ENCODE data around the gene UBE2B.
"Not testable (repeated sequence)": the region's sequence is repeated elsewhere in the genome, so short reads cannot be mapped to it uniquely, and the experiment has no call there.

UBE2B gene

DNA sequence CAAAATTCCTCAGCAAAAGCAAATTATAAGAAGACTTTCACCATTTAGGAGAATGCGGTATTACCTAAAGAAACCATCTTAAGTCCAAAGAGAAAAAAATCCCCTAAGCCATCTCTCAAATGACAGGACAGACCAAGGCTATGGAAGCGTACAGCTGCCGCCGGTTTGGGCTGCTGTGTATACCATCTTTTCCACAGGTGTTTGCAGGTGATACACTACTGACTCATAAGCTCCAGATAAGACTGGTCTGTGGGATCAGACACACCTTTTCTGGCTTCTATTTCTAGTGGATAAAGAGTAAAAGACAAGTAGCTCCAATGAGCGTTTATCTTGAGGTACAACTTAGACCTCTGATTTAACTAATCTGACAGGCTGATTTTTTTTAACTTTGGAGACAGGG, 32.6 kb downstream of the UBE2B start:
- no peak for DNase-seq

DNA sequence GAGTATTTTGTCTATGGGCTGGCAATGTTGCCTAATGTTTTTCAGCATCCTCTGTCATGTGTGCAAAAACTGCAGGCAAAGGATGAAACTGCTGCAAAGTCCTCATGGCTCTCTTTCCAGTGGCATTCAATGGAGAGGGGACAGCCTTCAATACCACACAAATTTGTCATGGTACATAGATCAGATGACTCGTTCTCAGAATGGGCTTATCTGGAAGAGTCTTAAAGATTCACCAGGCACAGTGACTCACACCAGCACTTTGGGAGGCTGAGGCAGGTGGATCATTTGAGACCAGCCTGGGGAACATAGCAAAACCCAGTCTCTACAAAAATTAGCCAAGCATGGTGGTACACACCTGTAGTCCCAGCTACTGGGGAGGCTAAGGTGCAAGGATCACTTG, 35.0 kb downstream of the UBE2B start:
- DNase-seq = no peak

DNA sequence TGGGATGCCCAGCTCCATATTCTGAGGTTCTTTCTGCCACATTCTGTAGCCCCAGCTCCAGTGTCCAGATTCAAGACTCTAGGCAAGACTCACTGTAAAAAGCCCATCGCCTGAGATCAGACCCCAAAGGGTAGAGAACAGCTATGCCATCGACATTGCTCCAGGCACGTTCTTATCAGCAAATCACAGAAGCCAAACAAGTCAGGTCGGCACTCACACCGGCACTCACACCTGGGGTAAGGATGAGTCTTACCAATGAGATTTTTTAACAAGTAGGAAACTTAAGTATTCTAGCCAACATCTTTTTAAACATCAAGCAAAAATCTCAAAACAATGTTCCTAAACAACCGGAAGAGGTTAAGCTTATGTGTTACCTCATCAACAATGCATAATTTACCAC, 38.0 kb downstream of the UBE2B start:
- DNase-seq = no peak

DNA sequence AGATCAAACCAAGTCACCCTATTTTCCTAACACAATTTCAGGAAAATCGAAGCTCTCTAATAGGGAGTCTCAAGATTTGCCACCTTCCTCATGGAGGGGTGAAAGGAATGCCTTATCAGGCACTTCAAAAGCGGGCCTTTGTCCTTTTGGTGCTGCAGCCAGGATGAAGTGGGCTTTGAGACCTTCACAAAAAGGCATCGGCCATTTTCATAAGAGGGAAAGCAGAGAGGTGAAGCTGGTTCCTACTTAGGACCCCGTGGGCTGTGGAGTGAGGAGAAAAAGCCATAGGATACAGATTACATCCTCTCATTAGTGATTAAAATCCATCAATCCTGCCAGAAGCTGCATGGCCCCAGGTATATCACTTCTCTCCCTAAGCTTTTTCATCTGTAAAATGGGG, 39.5 kb downstream of the UBE2B start:
- no peak for DNase-seq

DNA sequence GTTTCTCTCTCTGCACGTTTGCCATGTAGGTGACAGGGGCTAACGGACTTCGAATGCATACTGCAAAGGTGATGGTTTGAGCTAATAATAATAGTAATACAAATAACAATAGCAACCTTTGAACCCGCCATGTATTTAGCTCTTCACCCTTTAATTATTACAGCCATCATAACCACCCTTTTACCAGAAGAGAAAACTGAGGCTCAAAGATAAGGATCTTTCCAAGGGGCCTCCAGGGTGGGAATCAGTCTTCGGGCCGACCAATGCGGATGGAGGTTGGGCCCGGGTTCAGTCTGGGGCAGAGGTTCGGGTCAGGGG, 39.8 kb downstream of the UBE2B start:
- DNase-seq = no peak

DNA sequence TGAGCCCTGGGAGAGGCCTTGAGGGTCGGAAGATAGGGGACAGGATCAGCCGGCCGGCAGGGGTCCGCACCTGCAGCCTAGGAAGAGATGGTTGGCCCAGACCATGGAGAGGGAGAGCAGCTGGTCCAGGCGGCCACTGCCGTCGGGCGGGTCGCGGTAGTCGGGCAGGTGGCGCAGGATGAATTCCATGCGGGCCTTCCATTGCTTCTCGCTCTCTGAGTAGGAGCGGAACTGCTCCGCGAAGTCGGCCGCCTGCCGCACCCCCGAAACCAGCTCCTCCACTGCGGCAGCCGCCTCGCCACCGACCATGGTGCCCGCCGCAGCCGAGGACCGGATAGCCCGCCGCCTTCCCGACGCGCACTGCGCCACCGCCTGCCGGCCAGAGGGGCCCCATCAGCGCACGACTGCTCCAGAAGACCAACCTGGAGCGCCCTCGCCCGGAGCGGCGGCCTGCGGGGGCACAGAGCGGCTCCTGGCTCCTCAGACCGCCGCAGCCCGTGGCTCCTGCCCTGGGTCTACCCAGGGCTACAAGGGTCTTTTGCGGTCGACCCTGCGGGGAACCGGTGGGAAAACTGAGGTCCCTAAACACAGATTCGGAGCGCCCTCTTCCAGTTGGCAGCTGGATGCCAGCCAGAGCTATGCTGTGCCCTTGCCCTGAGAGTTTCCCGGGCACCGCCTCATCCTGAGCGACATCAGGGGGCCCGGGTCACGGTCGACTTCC, 40.3 kb downstream of the UBE2B start, which contains the start of gene CDKN2AIPNL:
Gene CDKN2AIPNL, minus strand, starts transcription at position 336 of the 721 bp plus-strand sequence. Its CDS starts 27 bp downstream, at position 309.
- peak; percentile 62 to 86 for DNase-seq

DNA sequence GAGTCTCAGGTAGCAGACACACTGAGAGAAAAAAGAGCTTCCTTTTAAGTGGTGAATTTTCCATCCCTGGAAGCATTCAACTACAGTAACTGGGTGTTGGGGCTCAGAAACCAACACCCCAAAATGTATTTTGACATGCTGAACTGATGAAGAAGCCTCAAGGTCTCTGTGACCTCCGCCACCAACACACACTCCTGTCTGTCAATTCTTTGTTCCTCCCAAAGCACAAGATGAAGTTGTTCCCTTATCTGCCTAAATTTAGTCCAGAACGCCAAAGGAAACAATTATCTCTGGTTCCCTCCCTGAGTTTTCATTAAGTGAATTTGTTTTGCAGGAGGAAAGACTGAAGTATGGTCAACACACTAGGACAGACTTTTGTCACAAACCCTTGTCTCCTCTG, 41.7 kb downstream of the UBE2B start:
- DNase-seq = no peak

DNA sequence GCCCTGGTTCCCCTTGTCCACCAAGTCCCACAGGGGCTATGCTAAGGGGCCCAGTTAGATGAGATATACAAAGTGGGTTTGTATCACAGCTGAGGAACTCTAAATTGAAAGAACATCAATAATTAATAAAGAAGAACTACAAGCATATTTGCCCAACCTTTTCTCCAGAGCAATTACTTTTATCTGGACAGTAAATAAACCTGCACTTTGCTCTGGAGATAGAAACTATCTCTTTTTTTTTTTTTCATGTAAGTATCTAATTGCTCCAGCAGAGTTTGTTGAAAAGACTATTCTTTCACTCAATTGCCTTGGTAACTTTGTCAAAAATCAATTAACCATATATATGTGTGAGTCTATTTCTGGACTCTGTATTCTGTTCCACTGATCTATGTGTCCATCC, 46.3 kb downstream of the UBE2B start:
- no peak for DNase-seq

DNA sequence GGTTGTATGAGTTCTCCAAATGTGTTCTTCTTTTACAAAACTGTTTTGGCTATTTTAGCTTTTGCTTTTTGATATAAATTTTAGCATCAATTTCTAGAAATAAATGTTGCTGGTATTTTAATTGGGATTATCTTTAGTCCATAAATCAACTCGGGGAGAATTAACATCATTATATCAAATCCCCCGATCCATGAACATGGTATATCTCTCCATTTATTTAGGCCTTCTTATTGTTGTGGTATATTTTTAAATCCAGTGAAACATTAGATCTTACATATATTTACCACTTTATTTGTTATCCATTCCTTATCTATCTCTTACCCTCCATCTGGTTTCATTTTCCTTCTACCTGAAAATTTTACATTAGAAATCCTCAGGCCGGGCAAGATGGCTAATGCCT, 47.6 kb downstream of the UBE2B start:
- DNase-seq = no peak

DNA sequence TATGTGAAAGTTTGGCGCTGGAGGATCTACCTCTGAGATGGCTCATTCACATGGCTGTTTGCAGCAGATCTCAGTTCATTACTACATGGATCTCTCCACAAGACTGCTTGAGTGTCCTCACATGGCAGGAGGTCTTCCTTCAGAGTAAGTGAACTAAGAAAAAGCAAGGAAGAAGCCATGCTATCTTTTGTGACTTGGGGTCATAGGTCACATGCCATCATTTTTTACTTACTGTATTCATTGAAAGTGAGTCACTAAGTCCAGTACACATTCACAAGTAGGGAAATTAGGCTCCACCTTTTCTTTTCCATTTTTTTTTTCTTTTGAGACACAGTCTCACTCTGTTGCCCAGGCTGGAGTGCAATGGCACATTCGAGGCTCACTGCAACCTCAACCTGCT, 49.0 kb downstream of the UBE2B start:
- no peak for DNase-seq

DNA sequence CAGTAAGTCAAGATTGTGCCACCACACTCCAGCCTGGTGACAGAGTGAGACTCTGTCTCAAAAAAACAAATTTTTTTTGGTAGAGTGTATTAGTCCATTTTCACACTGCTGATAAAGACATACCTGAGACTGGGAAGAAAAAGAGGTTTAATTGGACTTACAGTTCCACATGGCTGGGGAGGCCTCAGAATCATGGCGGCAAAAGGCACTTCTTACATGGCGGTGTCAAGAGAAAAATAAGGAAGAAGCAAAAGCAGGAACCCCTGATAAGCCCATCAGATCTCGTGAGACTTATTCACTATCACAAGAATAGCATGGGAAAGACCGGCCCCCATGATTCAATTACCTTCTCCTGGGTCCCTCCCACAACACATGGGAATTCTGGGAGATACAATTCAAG, 49.7 kb downstream of the UBE2B start:
- DNase-seq = not testable (repeated sequence)

DNA sequence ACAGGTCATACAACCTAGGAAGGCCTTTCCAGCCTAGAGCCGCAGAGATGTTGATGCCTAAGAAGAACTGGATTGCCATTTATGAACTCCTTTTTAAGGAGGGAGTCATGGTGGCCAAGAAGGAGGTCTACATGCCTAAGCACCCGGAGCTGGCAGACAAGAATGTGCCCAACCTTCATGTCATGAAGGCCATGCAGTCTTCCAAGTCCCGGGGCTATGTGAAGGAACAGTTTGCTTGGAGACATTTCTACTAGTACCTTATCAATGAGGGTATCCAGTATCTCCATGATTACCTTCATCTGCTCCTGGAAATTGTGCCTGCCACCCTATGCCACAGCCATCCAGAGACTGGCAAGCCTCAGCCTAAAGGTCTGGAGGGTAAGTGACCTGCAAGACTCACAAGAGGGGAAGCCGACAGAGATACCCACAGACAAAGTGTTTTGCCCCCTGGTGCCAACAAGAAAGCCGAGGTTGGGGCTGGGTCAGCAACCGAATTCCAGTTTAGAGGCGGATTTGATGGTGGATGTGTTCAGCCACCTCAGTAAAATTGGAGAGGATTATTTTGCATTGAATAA, 51.5 kb downstream of the UBE2B start:
- DNase-seq = no peak

DNA sequence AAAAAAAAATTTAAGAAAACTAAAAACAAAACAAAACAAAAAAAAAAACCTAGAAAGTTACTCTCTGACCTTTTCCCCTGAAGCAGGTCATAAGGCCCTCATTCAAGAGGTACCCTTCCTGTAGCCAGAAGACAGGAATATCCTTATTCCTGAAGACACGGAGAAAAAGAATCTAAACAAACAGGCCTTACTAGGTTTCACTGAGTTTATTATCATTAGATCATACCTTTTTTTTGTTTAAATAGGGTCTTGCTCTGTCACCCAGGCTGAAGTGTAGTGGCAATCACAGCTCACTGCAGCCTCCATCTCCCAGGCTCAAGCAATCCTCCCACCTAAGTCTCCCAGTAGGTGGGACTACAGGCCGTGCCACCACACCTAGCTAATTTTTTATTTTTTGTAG, 52.0 kb downstream of the UBE2B start:
- DNase-seq = no peak

DNA sequence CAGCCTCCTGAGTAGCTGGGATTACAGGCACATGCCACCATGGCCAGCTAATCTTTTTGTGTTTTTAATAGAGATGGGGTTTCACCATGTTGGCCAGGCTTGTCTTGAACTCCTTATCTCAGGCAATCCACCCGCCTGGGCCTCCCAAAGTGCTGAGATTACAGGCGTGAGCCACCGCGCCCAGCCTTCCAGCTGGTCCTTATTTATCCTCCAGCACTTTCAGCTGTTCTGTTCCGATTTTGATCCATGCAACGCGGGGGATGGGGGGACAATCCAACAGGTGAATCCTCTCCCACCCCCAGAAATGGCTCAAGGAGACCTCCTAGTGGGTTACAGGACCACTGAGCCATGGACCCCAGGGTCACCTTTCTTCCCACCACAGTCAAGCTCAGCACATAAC, 55.0 kb downstream of the UBE2B start:
- DNase-seq = no peak

DNA sequence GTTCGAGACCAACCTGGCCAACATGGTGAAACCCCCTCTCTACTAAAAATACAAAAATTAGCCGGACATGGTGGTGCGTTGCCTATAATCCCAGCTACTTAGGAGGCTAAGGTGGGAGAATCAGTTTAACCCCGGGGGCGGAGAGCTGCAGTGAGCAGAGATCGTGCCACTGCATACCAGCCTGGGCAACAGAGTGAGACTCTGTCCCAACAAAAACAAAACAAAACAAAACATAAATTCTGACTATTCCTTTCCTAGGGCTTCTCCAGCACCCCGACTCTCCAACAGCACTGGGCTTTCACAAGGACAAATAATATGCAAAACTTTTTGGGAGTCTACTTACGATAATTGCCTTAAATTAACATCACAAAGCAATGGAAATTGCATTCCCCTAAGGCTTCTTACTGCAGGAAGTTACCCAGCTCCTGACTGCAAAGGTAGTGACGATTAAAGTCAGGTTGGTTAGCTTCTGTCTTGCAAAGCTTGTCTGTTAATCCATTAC, 56.2 kb downstream of the UBE2B start:
- DNase-seq = no peak

DNA sequence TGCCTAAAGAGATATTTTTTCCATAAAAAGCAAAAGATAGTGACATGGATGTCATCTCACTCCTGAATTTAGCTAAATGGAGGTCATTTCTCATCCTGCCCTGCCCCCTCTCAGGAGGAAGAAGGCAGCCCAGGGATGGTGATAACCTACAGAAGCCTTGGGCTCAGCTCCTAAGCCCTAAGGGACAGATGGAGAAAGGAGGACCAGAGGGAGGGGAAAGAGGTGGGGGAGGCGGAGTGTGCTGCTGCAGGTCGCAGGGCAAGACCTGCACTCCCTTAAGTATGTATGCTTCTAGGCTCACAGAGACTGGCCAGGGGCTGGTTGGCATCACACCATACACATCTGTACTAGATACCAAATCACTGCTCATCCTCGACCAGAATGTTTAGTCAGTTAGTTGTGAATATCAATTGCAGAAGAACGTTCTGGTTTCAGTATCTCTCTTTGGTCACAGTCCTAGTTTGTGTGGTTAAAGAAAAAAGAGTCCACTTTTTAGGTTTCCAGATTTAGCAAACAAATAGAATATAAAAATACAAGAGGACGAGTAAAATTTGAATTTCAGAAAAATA, 58.7 kb downstream of the UBE2B start:
- DNase-seq = no peak

DNA sequence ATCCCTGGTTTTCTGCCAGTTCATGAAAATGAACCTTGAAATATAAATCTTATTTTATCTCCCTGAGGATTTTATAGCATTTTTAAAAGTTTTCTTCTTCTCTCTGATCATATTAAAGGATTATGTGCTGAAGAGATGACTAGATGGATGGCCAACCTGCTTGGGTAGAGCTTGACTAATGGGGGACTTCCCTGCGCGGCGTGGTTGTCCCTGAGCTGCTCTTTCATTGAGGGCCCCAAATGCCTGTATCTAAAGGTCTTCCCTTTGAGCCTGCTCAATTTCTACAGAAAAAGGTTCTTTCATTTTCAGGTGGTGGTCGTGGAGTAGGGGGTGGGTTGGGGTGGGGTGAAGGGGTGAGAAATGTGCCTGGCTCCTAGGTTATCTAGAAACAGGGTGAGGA, 60.8 kb downstream of the UBE2B start:
- no peak for DNase-seq

DNA sequence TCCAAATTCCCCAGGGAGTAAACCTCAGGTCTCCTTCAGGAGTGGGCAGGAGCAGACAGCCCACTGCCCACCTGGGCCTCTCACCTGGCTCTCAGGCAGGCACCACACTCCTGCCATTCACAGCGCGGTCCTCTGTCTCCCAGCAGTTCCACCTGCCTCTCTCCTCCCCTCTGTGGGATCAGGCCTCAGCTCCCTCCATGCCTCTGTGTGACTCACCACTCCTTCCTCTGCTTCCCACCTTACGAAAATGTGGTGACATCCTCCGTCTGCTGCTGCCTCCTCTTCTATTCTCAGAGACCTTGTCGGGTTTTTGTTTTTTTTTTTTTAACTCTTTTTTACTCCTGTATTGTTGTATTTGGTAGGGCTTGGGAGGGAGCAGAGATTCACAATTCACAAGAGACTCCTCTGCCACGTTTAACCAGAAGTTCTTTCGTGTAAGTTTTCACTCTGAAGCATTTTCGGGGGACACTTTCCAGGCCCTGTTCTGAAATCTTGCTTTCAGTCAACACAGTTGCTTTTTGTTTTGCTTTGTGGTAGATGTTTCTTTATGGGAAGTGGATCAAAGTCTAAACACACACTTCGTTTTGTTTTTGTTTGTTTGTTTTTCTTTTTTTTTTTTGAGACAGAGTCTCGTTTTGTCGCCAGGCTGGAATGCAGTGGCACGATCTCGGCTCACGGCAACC, 61.4 kb downstream of the UBE2B start:
- DNase-seq = no peak

DNA sequence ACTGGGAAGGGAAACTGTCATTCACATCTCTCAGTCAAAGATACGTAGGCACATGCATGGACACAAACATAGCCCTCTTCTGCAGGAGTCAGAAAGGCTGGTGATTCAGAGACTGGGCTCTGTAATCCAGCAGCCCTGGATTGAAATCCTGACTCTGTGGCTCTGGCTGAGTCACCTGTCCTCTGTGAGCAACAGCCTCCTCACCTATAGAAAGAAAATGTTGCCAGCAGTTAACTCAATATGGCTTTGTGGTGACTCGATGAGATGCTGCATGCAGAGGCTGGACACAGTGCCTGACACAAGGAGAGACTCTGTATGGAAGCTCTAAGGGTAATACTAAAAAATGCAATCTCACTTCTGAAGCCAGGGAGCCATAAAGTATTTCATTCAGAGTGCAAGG, 64.2 kb downstream of the UBE2B start:
- no peak for DNase-seq

DNA sequence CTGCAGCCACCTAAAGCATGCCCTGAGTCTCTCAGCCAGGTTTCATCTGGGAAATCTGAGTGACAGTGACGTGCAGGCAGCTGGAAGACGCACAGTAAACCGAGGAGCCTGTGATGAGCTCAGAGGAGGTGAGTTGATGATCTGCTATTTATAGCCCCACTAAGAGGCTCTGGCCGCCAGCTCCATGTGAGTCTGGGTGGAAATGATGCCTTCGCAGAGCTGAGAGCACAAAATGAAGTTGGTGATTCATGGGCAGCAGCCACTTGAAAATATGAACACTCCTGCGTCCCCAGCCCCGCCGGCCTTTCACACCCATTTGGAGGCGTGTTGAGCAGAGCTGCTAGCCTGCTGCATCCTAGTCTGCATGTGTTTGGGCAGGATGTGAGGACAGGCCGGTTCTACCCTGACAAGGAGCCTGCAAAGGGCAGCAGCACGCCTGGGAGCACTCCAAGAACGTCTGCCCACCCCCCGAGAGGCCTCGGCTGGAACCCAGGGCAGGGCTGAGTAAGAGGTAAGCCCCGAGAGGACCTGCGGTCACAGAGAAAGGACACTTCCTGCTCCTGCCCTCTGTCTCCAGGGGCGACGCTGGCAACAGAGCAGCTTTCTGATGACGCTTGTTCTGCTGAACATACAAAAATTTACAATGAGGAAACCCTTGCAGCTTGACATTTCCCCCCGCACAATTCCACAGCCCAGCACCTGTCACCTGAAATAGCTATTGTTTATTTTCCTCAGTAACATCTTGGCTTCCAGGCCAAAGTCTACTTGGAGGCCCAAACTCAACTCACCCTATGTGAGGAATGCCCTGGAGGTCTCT, 65.4 kb downstream of the UBE2B start:
- DNase-seq = no peak

DNA sequence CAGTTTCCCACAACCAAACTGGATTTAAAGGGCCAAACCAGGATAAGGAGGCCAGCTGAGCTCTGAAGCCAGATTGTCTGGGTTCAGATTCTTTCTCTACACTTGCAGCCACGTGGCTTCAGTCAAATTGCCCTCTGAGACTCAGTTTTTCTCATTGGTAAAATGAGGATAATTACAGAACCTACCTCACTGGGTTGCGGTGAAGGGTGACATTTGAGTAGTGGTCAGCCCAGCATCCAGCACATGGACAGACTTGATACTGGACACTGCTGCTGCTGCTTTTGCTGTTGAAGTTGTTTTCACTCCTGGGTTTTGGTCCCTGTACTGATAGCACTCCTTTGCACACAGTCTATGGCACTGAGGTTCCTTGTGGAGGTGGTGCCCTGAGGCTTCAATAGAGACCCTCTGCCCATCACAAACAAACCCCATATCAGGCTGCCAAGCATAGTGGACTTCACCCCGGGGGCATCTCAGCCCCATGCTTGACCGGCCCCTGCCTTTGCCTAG, 66.0 kb downstream of the UBE2B start:
- no peak for DNase-seq

DNA sequence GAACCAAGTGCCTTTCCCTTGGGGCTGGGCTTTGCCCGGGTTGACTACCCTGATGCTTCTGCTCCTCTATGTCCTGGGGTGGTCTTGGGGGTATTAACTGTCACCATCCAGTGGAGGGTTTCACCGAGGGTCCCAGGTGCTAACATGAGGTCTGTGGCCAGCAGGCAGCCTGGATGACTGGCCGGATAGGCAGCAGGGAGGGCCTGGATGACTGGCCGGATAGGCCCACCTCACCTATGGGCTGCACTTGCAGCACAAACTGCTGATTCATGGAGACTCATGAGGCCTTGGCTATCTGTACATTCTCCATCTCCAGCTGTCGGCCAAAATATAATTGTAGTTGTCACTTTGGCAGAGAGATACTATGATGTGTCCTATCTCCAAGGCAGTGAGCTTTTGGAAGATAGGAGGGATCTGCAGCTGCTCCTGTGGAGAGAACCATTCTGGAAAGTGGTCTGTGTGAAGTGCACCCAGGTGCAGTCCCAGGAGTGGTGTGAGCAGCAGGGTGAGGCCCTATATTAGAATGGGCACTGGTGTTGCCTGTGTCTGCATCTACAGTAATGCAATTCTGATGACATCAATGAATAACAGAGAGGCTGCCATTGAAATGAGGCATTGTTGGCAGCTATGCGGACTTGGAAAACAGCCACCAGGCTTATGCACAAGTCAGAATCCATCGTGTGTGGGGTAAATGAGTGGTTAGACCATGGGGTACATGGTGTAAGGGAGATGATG, 66.6 kb downstream of the UBE2B start:
- DNase-seq = peak in 1 of 2 experiments; percentile 23
